Fibroblast of skin of scalp (primary cell): ENCODE data around the gene MRPL33.
A peak's percentile ranks its signal among the peaks of the same experiment; 100 is the strongest.

Experiments
- DNase-seq: peaks from one replicate; pipeline ENCODE4 v3.0.0-alpha.2; 2013

The MRPL33 gene

GRCh38 chr2:27779417-27780055 lies 8.0 kb downstream of the MRPL33 start:
- DNase-seq, result no peak

- no peak for DNase-seq
These were observed 10.0 kb downstream of the MRPL33 start for GRCh38 chr2:27781496-27781895.

GRCh38 chr2:27782701-27783100 lies 11.2 kb downstream of the MRPL33 start:
- no peak for DNase-seq

- DNase-seq, result no peak
These were observed 19.3 kb downstream of the MRPL33 start for GRCh38 chr2:27790796-27791195.

- peak; percentile 69 for DNase-seq
These were observed 21.2 kb downstream of the MRPL33 start for GRCh38 chr2:27792759-27793158.

- no peak for DNase-seq
These were observed 23.7 kb downstream of the MRPL33 start for GRCh38 chr2:27795093-27795834.

GRCh38 chr2:27795868-27796277 lies 24.4 kb downstream of the MRPL33 start:
- DNase-seq, result peak; percentile 57

- peak; percentile 51 for DNase-seq
These were observed 25.6 kb downstream of the MRPL33 start for GRCh38 chr2:27796791-27797765.

- no peak for DNase-seq
These were observed 26.3 kb downstream of the MRPL33 start for GRCh38 chr2:27797841-27798240.

GRCh38 chr2:27798486-27798885 lies 27.0 kb downstream of the MRPL33 start:
- DNase-seq, result no peak

- peak; percentile 100 for DNase-seq
These were observed 27.6 kb downstream of the MRPL33 start for GRCh38 chr2:27798948-27799645.

GRCh38 chr2:27799646-27800010 lies 28.1 kb downstream of the MRPL33 start:
- DNase-seq, result no peak

GRCh38 chr2:27800856-27801255 lies 29.3 kb downstream of the MRPL33 start:
- DNase-seq, result no peak

- no peak for DNase-seq
These were observed 31.0 kb downstream of the MRPL33 start for GRCh38 chr2:27802547-27802946.

GRCh38 chr2:27803046-27803445 lies 31.5 kb downstream of the MRPL33 start:
- no peak for DNase-seq

- DNase-seq, result peak; percentile 65
These were observed 32.6 kb downstream of the MRPL33 start for GRCh38 chr2:27804146-27804545.

- DNase-seq, result no peak
These were observed 33.7 kb downstream of the MRPL33 start for GRCh38 chr2:27805180-27805579.

GRCh38 chr2:27806311-27807059 lies 35.0 kb downstream of the MRPL33 start:
- no peak for DNase-seq

GRCh38 chr2:27807476-27807875 lies 36.0 kb downstream of the MRPL33 start:
- DNase-seq, result peak; percentile 47

GRCh38 chr2:27808418-27808817 lies 36.9 kb downstream of the MRPL33 start:
- DNase-seq, result no peak

- DNase-seq, result no peak
These were observed 37.5 kb downstream of the MRPL33 start for GRCh38 chr2:27808984-27809383.

GRCh38 chr2:27809761-27810241 lies 38.3 kb downstream of the MRPL33 start:
- DNase-seq, result peak; percentile 85
